Measurements from ENCODE around the gene TMEM132A.
A peak's percentile ranks its signal among the peaks of the same experiment; 100 is the strongest.

TMEM132A gene

GRCh38 chr11:60897496-60897895 lies 26.8 kb upstream of the TMEM132A start:
- no peak overlapping the region for H3K27ac ChIP-seq
- TF ChIP-seq CTCF (conservative IDR thresholded peaks at IDR 0.05) = no peak
- TF ChIP-seq ZFX (IDR thresholded peaks at IDR 0.05) = no peak

DNA sequence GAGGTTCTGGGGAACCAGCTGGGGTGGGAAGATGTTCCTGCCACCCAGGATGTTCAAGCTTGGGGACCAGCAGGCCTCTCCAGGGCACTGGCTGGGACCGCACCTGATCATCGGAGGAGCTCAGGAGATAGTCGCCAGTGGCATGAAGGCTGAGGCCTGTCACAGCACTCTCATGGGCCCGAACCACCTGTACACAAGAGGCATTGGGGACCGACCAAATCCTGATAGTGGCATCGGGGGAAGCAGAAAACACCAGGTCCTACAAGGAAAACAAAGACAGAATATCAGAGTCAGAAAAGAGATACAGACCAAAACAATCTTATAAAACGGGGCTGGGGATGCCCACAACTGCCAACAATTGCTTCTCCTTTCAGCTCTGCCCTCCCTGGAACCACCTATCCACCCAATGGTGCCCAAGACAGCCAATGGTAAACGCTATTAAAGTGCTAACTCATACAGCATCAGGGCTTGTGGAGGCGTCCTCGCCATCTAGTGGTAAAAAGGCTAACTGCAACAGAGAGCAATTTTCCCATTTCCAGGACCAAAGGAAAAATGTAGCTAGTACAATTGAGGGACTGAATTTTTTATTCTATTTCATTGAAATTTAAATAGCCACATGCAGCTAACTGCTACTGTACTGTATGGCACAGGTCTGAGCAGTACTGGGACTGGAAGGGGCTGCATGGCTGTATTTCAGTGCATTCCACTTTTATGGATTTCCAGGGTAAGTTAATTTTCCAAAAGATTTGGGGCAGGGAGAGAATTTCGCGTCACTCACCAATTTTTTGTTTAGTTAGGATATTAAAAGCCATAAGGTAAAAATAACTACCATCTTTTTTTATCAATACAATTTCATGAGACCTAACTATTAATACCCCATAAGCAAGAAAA lies 25.0 kb upstream of the TMEM132A start:
- H3K27ac ChIP-seq = no peak overlapping the region
- TF ChIP-seq CTCF (conservative IDR thresholded peaks at IDR 0.05) (peak; percentile 97), ZFX (IDR thresholded peaks at IDR 0.05) (no peak)

- H3K27ac ChIP-seq = no peak overlapping the region
- TF ChIP-seq CTCF (conservative IDR thresholded peaks at IDR 0.05) (no peak), ZFX (IDR thresholded peaks at IDR 0.05) (no peak)
These were observed 24.3 kb upstream of the TMEM132A start for GRCh38 chr11:60899977-60900376.

GRCh38 chr11:60900673-60901404 lies 23.4 kb upstream of the TMEM132A start:
- TF ChIP-seq CTCF (conservative IDR thresholded peaks at IDR 0.05) (no peak), ZFX (IDR thresholded peaks at IDR 0.05) (no peak)
- no peak overlapping the region for H3K27ac ChIP-seq

GRCh38 chr11:60902625-60903024 lies 21.6 kb upstream of the TMEM132A start:
- no peak overlapping the region for H3K27ac ChIP-seq
- no peak for TF ChIP-seq CTCF (conservative IDR thresholded peaks at IDR 0.05)
- no peak for TF ChIP-seq ZFX (IDR thresholded peaks at IDR 0.05)

DNA sequence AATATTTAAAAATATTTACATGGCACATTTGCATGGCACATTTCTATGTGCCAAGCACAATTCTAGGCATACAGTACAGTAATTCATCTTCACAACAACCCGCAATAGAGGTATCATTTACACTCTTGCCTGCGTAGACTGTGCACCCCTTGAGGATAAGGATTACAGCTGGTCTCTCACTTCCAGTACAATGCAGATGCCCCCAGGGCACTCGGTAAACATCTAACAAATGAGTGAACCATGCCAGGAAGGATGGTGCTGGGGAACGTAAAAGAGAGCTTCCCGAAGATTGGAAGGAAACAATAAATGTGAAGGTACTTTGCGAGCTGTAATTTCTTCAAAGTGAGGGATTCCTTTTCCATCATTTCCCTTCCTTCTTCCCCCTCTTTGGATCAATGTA lies 19.2 kb upstream of the TMEM132A start:
- peak overlapping the region; percentile 99; the same call in 1 of the 2 replicates for H3K27ac ChIP-seq
- TF ChIP-seq CTCF (conservative IDR thresholded peaks at IDR 0.05) (no peak), ZFX (IDR thresholded peaks at IDR 0.05) (no peak)

GRCh38 chr11:60905551-60906113 lies 18.6 kb upstream of the TMEM132A start:
- peak overlapping the region; percentile 99 for H3K27ac ChIP-seq
- TF ChIP-seq ZFX (IDR thresholded peaks at IDR 0.05) (no peak), CTCF (conservative IDR thresholded peaks at IDR 0.05) (no peak)
